Umbilical cord (tissue), 2 donors: ENCODE data around the gene AP2B1. TPM values are rescaled to one million over a fixed set of nuclear protein-coding genes. Genes with fewer than 3 reads are reported as not detected.

ENCODE experiments used
- DNase-seq: peaks from one replicate; pipeline ENCODE4 v3.0.0-alpha.2; 2015; ENCODE audit warnings: low spot score
- total RNA-seq: library from RNA; depleted of rRNA; stranded (reverse); fragments of >200 nt; gene quantifications from one replicate; pipeline ENCODE4 v1.2.3, GENCODE V29; 2014; ENCODE audit warnings: low replicate concordance; ENCODE audit not compliant: insufficient read depth

AP2B1 gene
- total RNA-seq, 1 donor from 2014 or later: 32.3 TPM

- no peak for DNase-seq
Measured at GRCh38 chr17:35627417-35627816, 40.3 kb downstream of the AP2B1 start.

GRCh38 chr17:35630530-35631148, 43.5 kb downstream of the AP2B1 start:
- DNase-seq: no peak

- no peak for DNase-seq
Measured at GRCh38 chr17:35641032-35641431, 53.9 kb downstream of the AP2B1 start.

- no peak for DNase-seq
Measured at GRCh38 chr17:35645923-35646322, 58.8 kb downstream of the AP2B1 start.

- DNase-seq: no peak
Measured at GRCh38 chr17:35651467-35651866, 64.3 kb downstream of the AP2B1 start.

DNA sequence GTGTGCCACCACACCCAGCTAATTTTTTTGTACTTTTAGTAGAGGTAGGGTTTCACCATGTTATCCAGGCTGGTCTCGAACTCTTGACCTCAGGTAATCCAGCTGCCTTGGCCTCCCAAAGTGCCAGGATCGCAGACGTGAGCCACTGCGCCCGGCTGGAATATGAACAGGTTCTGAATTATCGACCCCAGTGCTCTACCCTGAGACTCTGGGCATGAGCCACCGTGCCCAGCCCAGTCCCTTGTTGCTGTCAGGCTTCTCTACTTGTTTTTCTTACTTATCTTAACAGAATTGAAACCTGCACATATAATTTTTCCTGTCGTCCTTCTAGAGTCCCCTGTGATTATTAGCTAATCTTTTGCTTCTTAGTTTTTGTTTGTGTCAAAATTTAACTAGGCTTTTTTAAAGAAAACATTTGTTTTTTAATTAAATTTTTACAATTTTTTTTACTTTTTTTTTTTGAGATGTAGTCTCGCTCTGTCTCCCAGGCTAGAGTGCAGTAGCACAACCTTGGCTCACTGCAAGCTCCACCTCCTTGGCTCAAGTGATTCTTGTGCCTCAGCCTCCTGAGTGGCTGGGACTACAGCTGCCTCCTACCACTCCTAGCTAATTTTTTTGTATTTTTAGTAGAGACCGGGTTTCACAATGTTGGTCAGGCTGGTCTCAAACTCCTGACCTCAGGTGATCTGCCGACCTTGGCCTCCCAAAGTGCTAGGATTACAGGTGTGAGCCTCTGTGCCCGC, 66.7 kb downstream of the AP2B1 start:
- no peak for DNase-seq

GRCh38 chr17:35655303-35655702, 68.2 kb downstream of the AP2B1 start:
- no peak for DNase-seq

- no peak for DNase-seq
Measured at GRCh38 chr17:35660902-35661301, 73.8 kb downstream of the AP2B1 start.

- DNase-seq: no peak
Measured at GRCh38 chr17:35664685-35665084, 77.6 kb downstream of the AP2B1 start.

DNA sequence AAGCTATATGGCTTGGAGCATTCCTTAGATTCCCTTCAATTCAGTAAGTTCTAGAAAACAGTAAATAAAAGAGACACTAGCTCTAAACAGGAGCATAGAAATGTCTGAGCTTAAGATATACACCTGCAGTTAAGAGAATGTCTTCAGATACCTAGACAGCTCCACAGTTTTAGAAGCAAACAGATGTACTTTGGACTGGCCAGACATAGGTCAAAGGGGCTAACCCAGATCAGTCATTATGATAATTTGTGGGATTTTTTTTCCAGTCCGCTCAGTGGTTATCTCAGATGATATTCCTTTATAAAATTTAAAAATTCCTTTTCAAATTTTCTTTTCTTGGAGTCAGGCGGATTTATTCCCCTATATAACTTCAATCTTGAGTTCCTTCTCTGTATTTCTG, 78.5 kb downstream of the AP2B1 start:
- no peak for DNase-seq

DNA sequence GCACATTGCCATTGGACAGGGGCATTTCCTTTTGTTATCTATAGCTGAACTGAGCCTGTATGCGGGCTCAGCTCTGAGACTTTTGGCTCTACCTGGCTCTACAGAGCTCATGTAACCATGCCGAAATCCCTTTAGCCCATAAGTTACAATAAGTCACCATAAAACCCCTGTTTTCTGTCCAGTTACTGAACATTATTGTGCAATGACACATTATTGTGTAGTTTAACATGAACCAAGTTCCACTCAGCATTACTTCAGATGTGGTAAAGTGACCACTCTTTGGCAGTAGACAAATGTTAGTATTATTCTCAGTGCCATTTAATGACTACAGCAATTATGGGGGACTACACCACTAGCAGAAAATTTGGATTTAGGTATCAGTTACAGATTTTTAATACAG, 78.9 kb downstream of the AP2B1 start:
- DNase-seq: no peak

DNA sequence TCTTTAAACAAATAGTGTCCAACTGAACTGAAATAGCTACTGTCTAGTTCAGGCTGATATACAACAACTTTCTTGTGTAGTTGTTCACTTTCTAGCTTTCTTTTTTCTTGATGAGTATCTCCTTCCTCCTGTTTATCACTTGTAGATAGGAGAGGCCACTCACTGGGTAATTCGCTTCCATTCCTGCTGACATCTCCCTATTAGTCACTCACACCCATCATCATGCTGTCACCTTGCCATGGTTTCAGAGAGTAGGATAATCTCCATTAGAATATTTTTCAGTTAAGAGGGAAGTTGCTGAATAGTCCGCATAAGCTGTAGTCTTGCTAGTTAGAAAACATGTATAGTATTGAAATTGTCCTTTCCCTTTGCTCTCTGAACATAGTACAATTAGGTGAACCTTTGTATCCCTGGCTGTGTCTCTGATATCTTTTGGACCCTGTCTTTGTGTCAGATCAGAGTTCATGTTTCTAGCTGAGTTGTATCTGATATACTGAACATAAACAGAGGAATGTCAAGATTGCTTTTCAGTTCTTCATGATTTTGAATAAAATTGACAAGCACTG, 79.9 kb downstream of the AP2B1 start:
- no peak for DNase-seq

DNA sequence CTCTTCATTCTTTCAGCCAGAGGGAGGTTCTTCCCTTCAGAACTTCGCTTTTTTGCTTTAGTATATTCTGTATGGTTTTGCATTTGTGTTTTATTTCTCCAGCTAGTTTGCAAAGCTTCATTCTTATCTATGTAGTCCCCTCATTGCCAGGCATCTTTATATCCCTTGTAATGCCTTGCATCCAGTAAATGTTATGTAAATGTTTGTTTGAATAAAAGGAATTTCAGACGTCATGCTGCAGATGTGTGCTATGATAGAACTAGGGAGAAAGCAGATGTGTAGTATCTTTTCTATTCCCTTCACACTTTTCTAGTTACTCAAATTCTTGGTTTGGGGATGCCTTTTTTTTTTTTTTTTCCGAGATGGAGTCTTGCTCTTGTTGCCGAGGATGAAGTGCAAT, 81.7 kb downstream of the AP2B1 start:
- DNase-seq: peak; percentile 73

GRCh38 chr17:35674552-35674951, 87.4 kb downstream of the AP2B1 start:
- no peak for DNase-seq

- no peak for DNase-seq
Measured at GRCh38 chr17:35676441-35676840, 89.3 kb downstream of the AP2B1 start.

- DNase-seq: no peak
Measured at GRCh38 chr17:35679007-35679682, 92.0 kb downstream of the AP2B1 start.

GRCh38 chr17:35683591-35683990, 96.5 kb downstream of the AP2B1 start:
- DNase-seq: no peak

DNA sequence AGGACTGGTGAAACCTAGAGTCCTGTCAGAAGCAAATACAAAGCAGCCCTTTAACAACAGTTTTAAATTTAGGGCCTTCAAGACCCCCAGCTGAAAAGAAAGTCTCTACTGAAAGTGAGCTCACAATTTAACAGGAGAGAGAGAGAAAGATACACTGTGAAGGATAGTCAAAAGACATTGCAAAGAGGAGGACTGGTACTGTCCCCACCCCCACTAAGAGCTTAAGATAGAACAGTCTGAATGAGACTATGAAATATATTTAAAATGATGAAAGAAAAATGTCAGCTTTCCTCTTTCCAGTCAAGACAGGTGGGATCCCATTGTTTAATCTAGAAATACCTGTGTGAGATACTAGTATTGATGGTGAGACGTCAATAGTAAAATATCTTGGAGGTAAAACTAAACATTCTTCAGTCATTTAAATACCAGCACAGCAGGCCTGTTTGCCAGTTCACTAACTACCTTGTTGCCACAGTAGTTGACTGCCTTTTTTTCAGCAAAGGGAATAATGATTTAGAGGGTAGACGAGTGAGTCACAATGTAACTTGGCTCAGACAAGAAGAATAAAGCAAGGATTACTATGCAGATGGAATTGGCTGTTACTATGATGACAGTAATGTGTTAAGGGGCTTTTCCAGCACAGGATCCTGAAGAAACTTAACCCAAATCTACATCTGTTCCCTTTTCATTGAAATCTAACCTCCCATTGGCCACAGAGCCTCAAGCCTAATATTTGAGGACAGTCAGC, 97.1 kb downstream of the AP2B1 start:
- DNase-seq: no peak

- DNase-seq: no peak
Measured at GRCh38 chr17:35692512-35693210, 105.5 kb downstream of the AP2B1 start.

DNA sequence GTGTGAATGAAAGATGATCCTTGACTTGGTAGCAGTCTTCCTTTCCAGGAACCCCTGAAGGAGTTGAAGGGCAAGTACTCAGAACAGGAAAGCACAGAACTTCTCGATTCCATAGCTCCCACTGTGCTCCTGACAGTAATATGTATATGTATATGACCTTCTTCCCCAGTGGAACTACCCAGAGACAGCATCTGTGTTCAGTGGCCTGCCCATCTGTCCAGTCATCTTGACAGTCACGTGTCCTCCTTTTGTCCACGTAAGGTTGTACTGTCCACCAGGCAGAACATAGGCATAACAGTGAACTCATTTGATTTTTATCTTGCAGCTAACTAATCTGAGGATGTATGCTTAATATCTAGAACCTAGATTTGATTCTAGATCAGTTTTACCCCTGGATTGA, 106.5 kb downstream of the AP2B1 start:
- no peak for DNase-seq

DNA sequence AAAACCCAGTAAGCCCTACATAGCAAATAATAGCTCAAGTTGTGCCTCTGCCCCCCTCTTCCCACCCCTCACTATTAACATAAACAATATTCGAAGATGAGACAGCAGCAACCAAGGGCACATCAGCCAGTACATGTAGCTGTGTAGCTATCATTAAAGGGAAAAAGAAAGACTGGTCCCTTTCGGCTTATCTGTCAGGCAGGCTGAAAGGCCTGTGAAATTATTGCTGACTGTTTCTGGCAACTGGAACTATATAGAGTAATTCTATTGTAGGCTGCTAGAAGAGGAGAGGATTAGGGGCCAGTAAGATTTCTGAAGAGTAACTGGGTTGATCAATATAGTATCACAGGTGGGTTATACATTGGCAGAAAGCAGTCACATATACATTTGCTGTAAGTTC, 107.8 kb downstream of the AP2B1 start:
- no peak for DNase-seq
